ENCODE data around the gene IGFBP7.

The IGFBP7 gene

GRCh38 chr4:57093845-57094831 lies 16.0 kb downstream of the IGFBP7 start:
- DNase-seq = no peak

GRCh38 chr4:57091657-57092162 lies 18.5 kb downstream of the IGFBP7 start:
- DNase-seq = no peak

GRCh38 chr4:57090079-57090478 lies 20.1 kb downstream of the IGFBP7 start:
- no peak for DNase-seq

GRCh38 chr4:57089549-57089948 lies 20.6 kb downstream of the IGFBP7 start:
- no peak for DNase-seq

GRCh38 chr4:57086031-57086723 lies 24.0 kb downstream of the IGFBP7 start:
- DNase-seq = no peak

GRCh38 chr4:57085278-57085677 lies 24.9 kb downstream of the IGFBP7 start:
- no peak for DNase-seq

GRCh38 chr4:57084360-57084759 lies 25.8 kb downstream of the IGFBP7 start:
- no peak for DNase-seq

- no peak for DNase-seq
Measured at GRCh38 chr4:57083090-57083489, 27.1 kb downstream of the IGFBP7 start.

GRCh38 chr4:57081651-57082621 lies 28.2 kb downstream of the IGFBP7 start:
- peak; percentile 7 for DNase-seq

- no peak for DNase-seq
Measured at GRCh38 chr4:57080781-57081650, 29.2 kb downstream of the IGFBP7 start.

GRCh38 chr4:57078685-57079521 lies 31.3 kb downstream of the IGFBP7 start:
- DNase-seq = peak; percentile 57

- DNase-seq = no peak
Measured at GRCh38 chr4:57077550-57078343, 32.4 kb downstream of the IGFBP7 start.

- no peak for DNase-seq
Measured at GRCh38 chr4:57076646-57077045, 33.5 kb downstream of the IGFBP7 start.

- DNase-seq = no peak
Measured at GRCh38 chr4:57075367-57075766, 34.8 kb downstream of the IGFBP7 start.

GRCh38 chr4:57074744-57075143 lies 35.4 kb downstream of the IGFBP7 start:
- no peak for DNase-seq

GRCh38 chr4:57073559-57073958 lies 36.6 kb downstream of the IGFBP7 start:
- no peak for DNase-seq

- no peak for DNase-seq
Measured at GRCh38 chr4:57071326-57071725, 38.9 kb downstream of the IGFBP7 start.

GRCh38 chr4:57070461-57070860 lies 39.7 kb downstream of the IGFBP7 start:
- DNase-seq = no peak

GRCh38 chr4:57068237-57068981 lies 41.8 kb downstream of the IGFBP7 start:
- no peak for DNase-seq
